SH-SY5Y (cell line): Measurements from ENCODE around the gene MFN2.

Experiments used
- GATA2 ChIP-seq: IDR thresholded peaks from 2 replicates; pipeline ENCODE4 v1.6.1; 2011; ENCODE audit warnings: mild to moderate bottlenecking, low read depth, low read length
- GATA3 ChIP-seq: IDR thresholded peaks from 2 replicates; pipeline ENCODE4 v1.6.1; 2011; ENCODE audit warnings: low read depth, mild to moderate bottlenecking, low read length, moderate library complexity

DNA sequence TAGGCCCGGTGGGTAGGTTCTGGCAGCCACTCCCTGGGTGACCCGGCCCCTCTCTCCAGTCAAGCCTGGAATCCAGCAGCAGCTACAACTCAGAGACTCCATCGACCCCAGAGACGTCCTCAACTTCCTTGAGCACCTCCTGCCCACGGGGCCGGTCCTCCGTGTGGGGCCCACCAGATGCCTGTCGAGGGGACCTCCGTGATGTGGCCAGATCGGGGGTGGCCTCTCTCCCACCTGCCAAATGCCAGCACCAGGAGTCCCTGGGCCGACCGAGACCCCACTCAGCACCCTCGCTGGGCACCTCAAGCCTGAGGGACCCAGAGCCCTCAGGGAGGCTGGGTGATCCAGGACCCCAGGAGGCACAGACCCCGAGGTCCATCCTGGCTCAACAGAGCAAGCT is 41.8 kb downstream of the MFN2 start:
- TF ChIP-seq GATA2 (no peak), GATA3 (no peak)
